ENCODE data around the gene EFL1. TPM values are rescaled to one million over a fixed set of nuclear protein-coding genes. Genes with fewer than 3 reads are reported as not detected.

The EFL1 gene
- total and polyA plus RNA-seq, 11 donors, result 3.5 to 19.2 (median 15.6) TPM

- WGBS, 4 donors, result 94 to 97% (median 95%) methylated on average over 6 of the region's 6 CpGs
- Histone ChIP-seq H3K4me3 (no peak overlapping the region), H3K27me3 (no peaks in the 10 kb centered on the region), H3K9me3 (no peaks in the 10 kb centered on the region), H3K4me1 (no peaks in the 10 kb centered on the region), H3K27ac (no peak overlapping the region), H3K36me3 (no peaks in the 10 kb centered on the region)
- intact Hi-C loops (cut with DNase I), result no loop called here
- ATAC-seq (no peak), DNase-seq (no peak)
- TF ChIP-seq POLR2A (IDR thresholded peaks at IDR 0.05), result no peak
- no peak for TF ChIP-seq CTCF (IDR thresholded peaks at IDR 0.05)
These were observed 145.2 kb downstream of the EFL1 start for GRCh38 chr15:82117296-82117695.

- intact Hi-C loops (cut with DNase I), result no loop called here
- H3K27me3 ChIP-seq, result no peaks in the 10 kb centered on the region
- no peak for DNase-seq
- no peak overlapping the region for H3K4me3 ChIP-seq
- H3K36me3 ChIP-seq, result no peaks in the 10 kb centered on the region
- H3K9me3 ChIP-seq, result no peaks in the 10 kb centered on the region
- TF ChIP-seq POLR2A (IDR thresholded peaks at IDR 0.05) (no peak), CTCF (IDR thresholded peaks at IDR 0.05) (no peak)
- 93 to 96% (median 95%) methylated on average over 5 of the region's 5 CpGs for WGBS, 4 donors
- no peak for ATAC-seq
- H3K27ac ChIP-seq, result no peak overlapping the region
- H3K4me1 ChIP-seq, result no peaks in the 10 kb centered on the region
These were observed 147.9 kb downstream of the EFL1 start for GRCh38 chr15:82114660-82115059.

GRCh38 chr15:82113106-82113715 is 149.3 kb downstream of the EFL1 start:
- ATAC-seq (no peak), DNase-seq (no peak)
- WGBS, 4 donors, result 64 to 86% (median 74%) methylated on average over 1 of the region's 1 CpG
- no peak overlapping the region for H3K27ac ChIP-seq
- no peaks in the 10 kb centered on the region for H3K4me1 ChIP-seq
- H3K27me3 ChIP-seq, result no peaks in the 10 kb centered on the region
- H3K36me3 ChIP-seq, result no peaks in the 10 kb centered on the region
- no peaks in the 10 kb centered on the region for H3K9me3 ChIP-seq
- no peak overlapping the region for H3K4me3 ChIP-seq
- intact Hi-C loops (cut with DNase I), result no loop called here
- TF ChIP-seq POLR2A (IDR thresholded peaks at IDR 0.05), result no peak
- TF ChIP-seq CTCF (IDR thresholded peaks at IDR 0.05), result no peak

GRCh38 chr15:82111918-82112317 is 150.6 kb downstream of the EFL1 start:
- intact Hi-C loops (cut with DNase I), result no loop called here
- DNase-seq (no peak), ATAC-seq (no peak)
- Histone ChIP-seq H3K4me1 (no peaks in the 10 kb centered on the region), H3K36me3 (no peaks in the 10 kb centered on the region), H3K4me3 (no peak overlapping the region), H3K27me3 (no peaks in the 10 kb centered on the region), H3K9me3 (no peaks in the 10 kb centered on the region), H3K27ac (no peak overlapping the region)
- 88 to 94% (median 92%) methylated on average over 9 of the region's 9 CpGs for WGBS, 4 donors
- TF ChIP-seq POLR2A (IDR thresholded peaks at IDR 0.05) (no peak), CTCF (IDR thresholded peaks at IDR 0.05) (no peak)

Data from heart left ventricle (tissue), 16 donors.